ENCODE data around the gene OR6K3.
"Not testable (repeated sequence)": the region's sequence is repeated elsewhere in the genome, so short reads cannot be mapped to it uniquely, and the experiment has no call there.

OR6K3 gene

DNA sequence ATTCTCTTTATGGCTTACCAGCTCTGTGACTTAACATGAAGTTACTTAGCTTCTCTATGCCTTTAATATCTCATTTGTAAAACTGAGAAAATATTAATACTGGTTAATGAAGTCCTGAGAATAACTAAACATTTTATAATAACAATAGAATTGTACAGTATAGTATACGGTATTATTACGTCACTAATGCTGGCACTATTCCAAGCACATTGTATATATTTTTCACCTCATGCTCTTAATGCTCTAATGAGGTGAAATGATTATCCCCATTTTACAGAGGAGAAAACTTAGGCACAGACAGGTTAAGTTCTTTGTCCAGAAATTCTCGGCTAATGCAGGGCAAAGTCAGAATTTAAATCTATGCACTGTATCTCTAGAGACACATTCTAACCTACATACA lies 856 bp downstream of the OR6K3 start:
- no peaks in the 10 kb centered on the region for H3K9me3 ChIP-seq (replicated peaks in 1 of 11)
- H3K4me1 ChIP-seq, result no peaks in the 10 kb centered on the region
- H3K27me3 ChIP-seq, result no peaks in the 10 kb centered on the region
- no peak overlapping the region for H3K9ac ChIP-seq
- H3K4me3 ChIP-seq, result no peak overlapping the region
- no peak overlapping the region for H3K27ac ChIP-seq
- no peak for TF ChIP-seq Cebpa-rat (IDR thresholded peaks at IDR 0.05)
- H4K20me1 ChIP-seq, result no peaks in the 10 kb centered on the region
- no peak overlapping the region for H3K4me2 ChIP-seq
- H3K36me3 ChIP-seq, result no peaks in the 10 kb centered on the region

DNA sequence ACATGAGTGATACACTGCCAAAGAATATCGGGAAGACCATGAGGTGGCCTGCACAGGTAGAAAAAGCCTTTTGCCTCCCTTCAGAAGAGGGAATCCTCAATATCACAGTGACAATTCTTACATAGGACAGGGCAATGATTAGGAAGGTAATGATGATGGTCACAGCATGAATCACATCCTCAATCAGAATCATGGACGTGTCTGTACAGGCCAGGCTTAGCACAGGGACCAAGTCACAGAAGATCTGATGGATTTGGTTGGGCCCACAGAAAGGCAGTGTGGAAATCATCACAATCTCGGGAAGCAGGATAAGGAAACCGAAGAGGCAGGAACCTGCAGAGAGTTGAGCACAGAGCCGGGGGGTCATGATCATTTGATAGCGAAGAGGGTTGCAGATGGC lies 3.2 kb downstream of the OR6K3 start:
- Histone ChIP-seq H3K27me3 (no peaks in the 10 kb centered on the region), H3K4me2 (no peak overlapping the region), H3K9me3 (replicated peaks in 1 of 11) (no peaks in the 10 kb centered on the region), H3K27ac (no peak overlapping the region), H3K9ac (no peak overlapping the region), H3K4me3 (no peak overlapping the region), H3K36me3 (no peaks in the 10 kb centered on the region), H3K4me1 (no peaks in the 10 kb centered on the region), H4K20me1 (no peaks in the 10 kb centered on the region)
- no peak for TF ChIP-seq Cebpa-rat (IDR thresholded peaks at IDR 0.05)

DNA sequence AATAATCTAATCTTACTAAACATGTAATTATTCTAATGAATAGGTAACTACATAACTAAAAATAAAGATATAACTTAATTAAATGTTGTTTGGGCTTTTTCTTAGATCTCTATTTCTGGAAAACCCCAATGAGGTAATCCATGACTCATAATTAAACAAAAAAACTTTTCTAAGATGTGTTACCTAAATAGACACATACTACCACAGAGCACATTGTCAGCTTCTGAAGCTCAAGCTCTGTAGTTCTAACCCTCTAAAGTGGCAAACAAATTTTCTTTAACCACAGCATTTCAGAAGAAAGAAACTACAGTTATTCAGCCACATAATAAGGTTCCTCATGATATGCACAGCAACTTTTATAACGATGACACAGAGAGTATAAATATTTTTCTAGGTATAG lies 4.2 kb downstream of the OR6K3 start:
- H3K27ac ChIP-seq, result no peak overlapping the region
- no peaks in the 10 kb centered on the region for H4K20me1 ChIP-seq
- no peak overlapping the region for H3K4me2 ChIP-seq

GRCh38 chr1:158714754-158715153 lies 5.8 kb downstream of the OR6K3 start:
- Histone ChIP-seq H3K36me3 (no peaks in the 10 kb centered on the region), H3K9me3 (replicated peaks in 1 of 11) (no peaks in the 10 kb centered on the region), H3K27ac (no peak overlapping the region), H3K4me3 (no peak overlapping the region), H3K4me2 (no peak overlapping the region), H4K20me1 (no peaks in the 10 kb centered on the region), H3K27me3 (no peaks in the 10 kb centered on the region), H3K4me1 (no peaks in the 10 kb centered on the region), H3K9ac (no peak overlapping the region)
- TF ChIP-seq Cebpa-rat (IDR thresholded peaks at IDR 0.05), result no peak

More for the DNA sequence above, 4.2 kb downstream of the OR6K3 start:
- H3K4me1 ChIP-seq, result no peaks in the 10 kb centered on the region
- H3K27me3 ChIP-seq, result no peaks in the 10 kb centered on the region
- no peak overlapping the region for H3K9ac ChIP-seq
- no peaks in the 10 kb centered on the region for H3K36me3 ChIP-seq
- TF ChIP-seq Cebpa-rat (IDR thresholded peaks at IDR 0.05), result no peak
- no peaks in the 10 kb centered on the region for H3K9me3 ChIP-seq (replicated peaks in 1 of 11)
- H3K4me3 ChIP-seq, result no peak overlapping the region

- Histone ChIP-seq H4K20me1 (no peaks in the 10 kb centered on the region), H3K9ac (no peak overlapping the region), H3K4me3 (no peak overlapping the region), H3K9me3 (replicated peaks in 1 of 11) (no peaks in the 10 kb centered on the region), H3K27me3 (no peaks in the 10 kb centered on the region), H3K4me1 (no peaks in the 10 kb centered on the region), H3K4me2 (no peak overlapping the region), H3K27ac (no peak overlapping the region), H3K36me3 (no peaks in the 10 kb centered on the region)
- no peak for TF ChIP-seq Cebpa-rat (IDR thresholded peaks at IDR 0.05)
These were observed 9.4 kb downstream of the OR6K3 start for GRCh38 chr1:158711098-158711497.

GRCh38 chr1:158706096-158706495 lies 14.4 kb downstream of the OR6K3 start:
- Histone ChIP-seq H4K20me1 (no peaks in the 10 kb centered on the region), H3K4me3 (no peak overlapping the region), H3K9ac (no peak overlapping the region), H3K27ac (no peak overlapping the region), H3K4me1 (no peaks in the 10 kb centered on the region), H3K9me3 (replicated peaks in 1 of 11) (no peaks in the 10 kb centered on the region), H3K36me3 (no peaks in the 10 kb centered on the region), H3K27me3 (no peaks in the 10 kb centered on the region), H3K4me2 (no peak overlapping the region)
- no peak for TF ChIP-seq Cebpa-rat (IDR thresholded peaks at IDR 0.05)

- H3K4me3 ChIP-seq, result no peak within 1 kb of the TSS
- H3K4me1 ChIP-seq, result no peaks in the 10 kb centered on the region
- H3K27me3 ChIP-seq, result no peaks in the 10 kb centered on the region
- H3K27ac ChIP-seq, result no peak within 1 kb of the TSS
- no peaks in the 10 kb centered on the region for H4K20me1 ChIP-seq
- no peak for TF ChIP-seq Cebpa-rat (IDR thresholded peaks at IDR 0.05)
- no peaks in the 10 kb centered on the region for H3K36me3 ChIP-seq
- H3K9ac ChIP-seq, result no peak within 1 kb of the TSS
- H3K4me2 ChIP-seq, result no peak within 1 kb of the TSS
- H3K9me3 ChIP-seq (replicated peaks in 1 of 11), result no peaks in the 10 kb centered on the region
These were observed 20.0 kb downstream of the OR6K3 start, which contains the start of gene OR6K2 for GRCh38 chr1:158700552-158700951. Gene OR6K2 (minus strand): TSS chr1:158700652. CDS start chr1:158700652, 0 bp downstream.

- Histone ChIP-seq H3K27ac (no peak overlapping the region), H3K9me3 (replicated peaks in 1 of 11) (no peaks in the 10 kb centered on the region), H3K27me3 (no peaks in the 10 kb centered on the region), H3K4me3 (no peak overlapping the region), H4K20me1 (no peaks in the 10 kb centered on the region), H3K9ac (no peak overlapping the region), H3K4me1 (no peaks in the 10 kb centered on the region), H3K4me2 (no peak overlapping the region), H3K36me3 (no peaks in the 10 kb centered on the region)
- TF ChIP-seq Cebpa-rat (IDR thresholded peaks at IDR 0.05), result no peak
These were observed 25.9 kb downstream of the OR6K3 start for GRCh38 chr1:158694596-158694995.

DNA sequence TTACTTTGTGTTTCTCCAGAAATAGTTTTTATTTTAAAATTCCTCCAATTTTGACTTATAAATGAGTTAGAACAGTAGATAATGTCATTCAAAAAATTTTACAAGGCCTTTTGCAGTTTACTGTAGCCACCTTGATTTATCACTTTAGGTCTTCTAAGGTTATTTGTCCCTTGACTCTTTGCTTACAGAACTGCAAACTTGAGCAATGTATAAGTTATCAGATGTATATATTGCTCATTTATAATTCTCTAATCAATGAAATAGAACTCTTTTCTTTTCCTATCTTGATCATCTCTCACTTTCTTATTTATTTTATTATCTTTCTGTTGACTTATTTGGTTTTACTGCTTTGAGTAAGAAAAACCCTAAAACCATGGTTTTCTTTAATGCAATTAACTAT lies 28.2 kb downstream of the OR6K3 start:
- no peak overlapping the region for H3K9ac ChIP-seq
- H3K9me3 ChIP-seq (replicated peaks in 1 of 11), result no peaks in the 10 kb centered on the region
- no peak overlapping the region for H3K4me2 ChIP-seq
- no peaks in the 10 kb centered on the region for H3K4me1 ChIP-seq
- H4K20me1 ChIP-seq, result no peaks in the 10 kb centered on the region
- TF ChIP-seq Cebpa-rat (IDR thresholded peaks at IDR 0.05), result no peak
- H3K36me3 ChIP-seq, result no peaks in the 10 kb centered on the region
- no peaks in the 10 kb centered on the region for H3K27me3 ChIP-seq
- H3K27ac ChIP-seq, result no peak overlapping the region
- no peak overlapping the region for H3K4me3 ChIP-seq

DNA sequence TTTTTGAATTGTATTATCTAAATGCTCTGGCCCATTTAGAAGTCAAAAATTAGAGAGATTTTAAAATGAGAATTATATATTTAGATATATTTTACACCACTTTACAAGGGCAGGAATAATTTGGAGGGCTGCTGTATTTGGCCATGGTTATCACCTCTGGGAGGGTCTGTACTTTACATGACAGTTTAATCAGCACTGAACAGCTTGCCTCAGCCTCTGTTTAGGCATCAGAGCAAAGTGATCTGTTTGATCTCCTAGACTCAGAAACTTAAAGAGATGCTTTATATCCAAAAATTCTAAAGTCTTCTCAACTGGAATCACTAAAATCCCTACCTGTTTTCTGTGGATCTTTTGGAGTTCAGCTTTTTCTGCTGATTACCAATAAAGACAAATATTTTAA lies 28.6 kb downstream of the OR6K3 start:
- no peak overlapping the region for H3K4me2 ChIP-seq
- no peaks in the 10 kb centered on the region for H3K9me3 ChIP-seq (replicated peaks in 1 of 11)
- no peak overlapping the region for H3K4me3 ChIP-seq
- H3K27me3 ChIP-seq, result no peaks in the 10 kb centered on the region
- no peaks in the 10 kb centered on the region for H3K36me3 ChIP-seq
- H3K27ac ChIP-seq, result no peak overlapping the region
- no peaks in the 10 kb centered on the region for H4K20me1 ChIP-seq
- TF ChIP-seq Cebpa-rat (IDR thresholded peaks at IDR 0.05), result no peak
- H3K4me1 ChIP-seq, result no peaks in the 10 kb centered on the region
- no peak overlapping the region for H3K9ac ChIP-seq

- H3K27me3 ChIP-seq; H3K9me3 ChIP-seq (replicated peaks in 1 of 11); H3K4me3 ChIP-seq; H3K9ac ChIP-seq; H3K4me1 ChIP-seq; H3K27ac ChIP-seq; H4K20me1 ChIP-seq; H3K4me2 ChIP-seq; H3K36me3 ChIP-seq: not testable (repeated sequence)
These were observed 29.4 kb downstream of the OR6K3 start for GRCh38 chr1:158691149-158691548.

Data from BLaER1 treated with 17β-estradiol and CSF1 and Interleukin-3, amounts not matched to agents 10 nM and 100 nM (cell line).